HG03521 (cell line): Measurements from ENCODE around the gene LRMDA.
"Not testable (repeated sequence)": the region's sequence is repeated elsewhere in the genome, so short reads cannot be mapped to it uniquely, and the experiment has no call there.

Experiments
- ATAC-seq: cut with Tn5 transposase; IDR thresholded peaks from one replicate; pipeline ENCODE4 v1.9.1; 2021; ENCODE audit warnings: mild to moderate bottlenecking, moderate library complexity; ENCODE audit not compliant: unreplicated experiment

Gene LRMDA

DNA sequence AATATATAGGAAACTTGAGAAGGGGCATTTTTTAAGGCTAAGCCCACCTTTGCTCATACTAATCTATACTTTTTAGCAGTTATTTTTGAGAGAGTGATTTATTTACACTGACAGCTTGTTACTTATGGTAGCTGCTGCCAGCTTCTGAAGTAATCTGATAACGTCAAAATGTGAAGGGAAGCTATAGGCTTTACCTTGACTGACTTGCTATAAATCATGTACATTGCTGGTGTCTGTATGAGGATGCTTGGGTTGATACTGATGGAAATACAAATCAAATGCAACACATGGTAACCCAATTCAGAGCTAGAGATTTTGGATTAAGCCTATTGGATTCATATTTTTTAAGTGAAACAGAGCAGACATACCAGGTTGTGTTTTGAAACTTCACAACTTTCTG lies 299.4 kb downstream of the LRMDA start:
- no peak for ATAC-seq

DNA sequence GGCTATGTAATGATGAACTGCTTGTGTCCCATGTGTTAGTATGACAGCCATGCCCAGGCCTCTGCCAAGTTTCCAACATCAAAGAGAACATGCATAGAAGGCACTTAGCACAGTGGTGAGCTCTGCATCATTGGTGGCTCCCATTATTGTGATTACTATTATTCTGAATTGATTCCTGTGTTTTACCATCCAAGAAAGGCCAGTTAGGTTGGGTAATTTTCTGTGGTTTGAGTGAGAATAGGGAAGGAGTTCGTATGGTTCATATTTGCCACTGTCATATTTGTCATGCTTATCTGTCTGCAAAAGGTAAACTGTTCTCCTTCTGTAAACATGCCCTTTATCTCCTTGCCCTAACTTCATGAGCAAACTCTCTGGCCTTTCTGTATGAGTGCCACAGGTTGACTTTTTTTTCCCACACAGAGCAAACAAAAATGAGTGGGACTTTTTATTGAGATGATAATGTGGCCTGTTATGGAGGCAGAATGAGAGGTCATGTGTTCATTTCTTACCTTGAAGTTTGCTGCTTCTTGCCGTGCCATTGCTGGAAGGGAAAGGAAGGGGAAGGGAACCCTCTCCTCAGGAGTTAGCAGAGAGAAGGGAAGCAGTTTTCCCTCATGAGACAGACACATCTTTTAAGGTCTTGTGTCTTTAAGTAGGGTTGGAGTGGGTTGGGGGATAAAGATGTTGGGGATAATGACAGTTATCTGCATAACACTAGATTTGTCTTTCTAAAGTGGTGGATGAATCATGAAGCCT lies 301.9 kb downstream of the LRMDA start:
- no peak for ATAC-seq

DNA sequence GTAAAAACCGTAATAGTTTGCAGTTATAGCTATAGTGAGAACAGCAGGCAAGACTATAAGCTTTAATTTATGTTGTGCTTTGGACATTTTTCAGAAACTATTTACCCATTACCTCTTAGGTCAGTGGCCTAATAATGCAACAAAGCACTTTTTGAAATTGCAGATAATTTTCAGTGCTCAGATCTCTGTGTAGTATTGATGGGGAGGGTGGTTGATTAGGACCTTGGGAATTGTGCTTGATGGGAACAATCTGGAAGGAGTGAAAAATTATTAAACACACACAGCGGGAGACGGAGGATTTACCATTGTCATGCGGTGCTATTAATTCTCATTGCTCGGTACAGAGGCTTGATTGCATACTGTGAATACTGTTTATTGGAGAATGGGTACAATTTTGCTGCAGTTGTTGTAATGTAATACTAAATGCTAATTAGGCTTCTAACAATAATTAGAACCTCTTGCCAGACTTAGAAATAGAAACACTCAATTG lies 304.8 kb downstream of the LRMDA start:
- no peak for ATAC-seq

DNA sequence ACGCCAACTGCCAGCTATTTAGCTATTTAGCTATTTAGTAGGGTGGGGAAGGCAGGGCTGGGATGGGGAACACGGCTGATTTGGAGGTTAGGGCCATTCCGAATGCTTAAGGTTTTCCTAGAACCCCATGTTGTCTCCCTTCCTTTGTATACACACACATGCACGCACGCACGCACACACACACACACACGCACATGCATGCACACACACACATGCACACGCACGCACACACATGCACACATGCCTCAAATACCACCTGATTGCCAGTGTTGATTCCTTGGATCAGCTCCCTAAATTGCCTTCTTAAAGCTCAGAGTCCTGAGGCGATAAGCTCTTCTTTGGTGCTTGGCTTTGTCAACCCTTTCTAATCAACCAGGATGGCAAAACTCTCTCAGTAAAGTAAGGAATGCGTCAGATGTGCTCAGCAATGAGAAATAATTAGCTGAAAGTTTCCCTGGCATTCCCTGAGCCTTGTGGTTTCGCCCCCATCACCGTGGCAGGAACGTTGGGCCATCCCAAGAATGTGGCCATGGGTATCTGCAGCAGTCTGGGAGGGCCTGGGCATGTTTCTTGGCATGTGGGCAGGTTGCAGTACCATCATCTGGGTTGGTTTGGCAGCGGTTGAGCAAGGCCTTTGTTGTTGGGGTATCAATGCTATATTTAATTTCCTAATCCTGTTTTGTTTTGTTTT lies 305.6 kb downstream of the LRMDA start:
- no peak for ATAC-seq

DNA sequence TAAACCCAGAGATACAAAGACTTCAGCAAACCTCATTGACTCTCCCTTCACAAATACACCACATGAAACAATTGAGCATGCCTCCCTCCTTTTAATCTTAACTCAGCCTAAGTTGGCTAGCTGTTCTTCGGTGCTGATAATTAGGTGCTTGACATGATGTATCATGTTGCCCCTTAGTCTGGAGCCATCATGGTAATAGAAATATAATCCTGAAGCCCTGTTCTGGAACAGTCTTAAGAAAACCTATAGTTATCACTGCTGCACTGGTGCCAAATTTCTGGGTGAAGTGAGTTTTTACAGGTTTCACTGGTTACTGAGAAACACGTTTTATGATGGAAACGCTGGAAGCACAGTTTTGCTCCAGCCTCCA lies 306.1 kb downstream of the LRMDA start:
- ATAC-seq: no peak

DNA sequence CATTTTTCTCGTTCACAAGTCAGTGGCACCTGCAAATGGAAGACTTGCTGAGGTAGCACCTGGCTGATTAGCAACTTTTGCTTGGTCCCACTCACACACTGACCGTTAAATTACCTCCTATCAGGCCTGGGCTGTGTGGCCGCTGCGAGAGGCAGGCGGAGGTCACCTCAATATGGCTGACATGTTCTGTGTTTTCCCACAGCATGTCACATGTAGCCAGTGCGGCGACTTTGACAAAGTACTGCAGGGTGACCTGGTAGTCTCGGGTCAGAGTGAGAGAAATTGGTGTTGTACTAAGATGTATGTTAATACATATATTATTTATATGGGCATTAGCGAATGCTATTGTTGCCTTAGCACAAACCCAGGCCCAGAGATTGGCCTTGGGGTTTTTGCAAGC lies 307.5 kb downstream of the LRMDA start:
- no peak for ATAC-seq

DNA sequence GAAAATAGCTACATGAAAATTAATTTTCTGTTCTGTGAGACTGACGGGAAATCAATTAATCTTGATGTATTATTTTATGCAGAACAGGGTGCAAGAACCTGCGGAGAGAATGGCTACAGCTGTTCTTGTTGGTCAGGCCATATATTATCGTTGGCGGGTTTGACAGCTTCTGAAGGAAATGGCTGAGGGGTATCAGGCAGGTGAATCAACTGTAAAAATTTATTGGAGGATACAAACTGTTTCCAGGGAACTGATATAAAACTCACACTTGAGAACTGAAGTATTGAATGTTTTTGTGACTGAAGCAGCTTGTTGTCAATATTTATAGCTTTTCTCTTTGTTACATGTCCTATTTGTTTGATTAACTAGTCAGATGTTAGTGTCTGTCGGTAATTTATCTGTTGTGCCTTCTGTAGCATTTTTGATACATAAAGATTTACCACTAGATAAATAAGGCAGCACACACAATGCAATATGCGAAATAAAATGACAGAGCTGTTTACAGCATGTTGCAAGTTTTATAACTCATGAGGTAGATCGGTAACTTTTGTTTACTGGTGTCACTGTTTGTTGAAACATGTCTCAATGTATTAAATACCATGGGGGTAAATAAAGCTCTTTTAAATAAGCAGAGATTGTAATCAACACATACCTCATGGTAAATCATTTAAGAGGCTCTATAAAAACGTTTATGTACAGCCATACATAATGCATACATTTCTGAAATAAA lies 308.2 kb downstream of the LRMDA start:
- no peak for ATAC-seq

DNA sequence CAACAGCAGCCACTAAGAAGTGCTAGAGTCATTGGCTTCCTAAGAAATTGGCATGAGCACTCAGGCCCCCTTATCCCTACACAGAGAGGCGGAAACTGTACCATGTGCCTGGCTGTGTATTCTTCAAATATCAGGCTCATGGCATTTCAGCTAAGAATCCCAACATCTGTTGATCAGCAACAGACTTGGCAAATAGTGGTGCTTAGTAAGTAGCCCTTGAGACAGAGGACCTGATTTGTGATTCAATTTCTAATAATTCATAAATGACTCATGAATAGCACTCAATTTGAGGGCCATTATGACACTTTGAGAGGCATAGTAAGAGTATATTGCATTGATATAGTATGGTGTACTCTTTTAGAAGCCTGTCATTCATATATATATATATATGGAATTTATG lies 309.1 kb downstream of the LRMDA start:
- no peak for ATAC-seq

DNA sequence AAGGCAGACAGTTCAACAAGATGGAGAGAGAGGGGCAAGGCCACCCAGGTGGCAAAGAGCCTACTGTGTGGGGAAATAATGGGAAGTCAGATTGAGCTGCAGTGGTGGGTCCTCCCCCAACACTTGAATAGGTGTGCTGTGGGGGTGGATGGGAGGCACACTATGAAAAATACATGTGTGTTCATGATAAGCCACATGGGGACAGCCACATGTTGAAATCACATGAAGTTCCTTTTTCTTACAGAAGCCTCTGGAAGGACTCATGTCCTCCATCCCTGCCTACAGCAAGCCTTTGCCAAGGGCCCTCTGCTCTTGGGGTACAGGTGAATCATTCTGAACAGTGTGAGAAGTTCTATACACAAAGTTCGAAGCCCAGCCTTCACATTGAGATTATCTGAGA lies 310.9 kb downstream of the LRMDA start:
- no peak for ATAC-seq

DNA sequence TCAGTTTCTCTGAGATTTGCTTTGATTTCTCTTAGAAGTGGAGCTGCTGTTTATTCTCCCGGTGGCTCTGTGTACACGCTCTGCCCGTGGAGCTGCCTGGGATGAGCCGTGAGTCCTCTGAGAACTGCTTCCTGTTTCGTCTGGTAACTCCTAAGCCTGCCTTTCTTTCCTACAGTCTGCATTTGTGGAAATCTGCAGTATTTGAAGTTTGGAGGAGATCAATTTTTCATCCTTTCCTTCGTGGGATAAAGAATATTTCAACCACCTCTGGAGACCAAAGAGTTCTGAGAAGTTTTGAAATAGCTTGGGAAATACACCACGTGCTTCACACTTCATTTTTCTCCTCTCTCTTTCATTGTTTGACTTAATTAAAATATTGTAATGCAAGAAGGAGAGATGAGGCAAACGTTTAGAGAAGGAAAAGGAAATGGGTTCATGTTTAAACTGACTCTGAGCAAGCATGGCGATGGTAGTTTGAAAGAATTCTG lies 311.9 kb downstream of the LRMDA start:
- ATAC-seq: no peak

DNA sequence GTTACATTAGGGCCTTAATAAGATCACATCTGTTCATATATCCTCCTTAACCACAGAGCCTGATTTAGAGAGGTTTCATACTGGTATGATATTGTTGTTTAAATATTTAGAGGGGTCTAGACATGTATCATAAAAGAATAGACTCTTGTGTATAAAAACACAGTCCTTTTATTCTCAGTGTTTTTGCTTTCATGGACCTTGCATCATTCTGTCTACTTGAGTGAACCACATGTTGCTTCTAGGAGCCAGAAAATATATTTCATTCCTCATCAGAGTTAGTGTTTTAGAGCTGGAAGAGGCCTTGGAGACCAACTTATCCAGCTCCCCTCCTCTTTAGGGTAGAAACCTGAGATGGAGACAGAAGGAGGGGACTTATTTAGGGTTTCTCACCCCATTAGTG lies 312.8 kb downstream of the LRMDA start:
- ATAC-seq: no peak

DNA sequence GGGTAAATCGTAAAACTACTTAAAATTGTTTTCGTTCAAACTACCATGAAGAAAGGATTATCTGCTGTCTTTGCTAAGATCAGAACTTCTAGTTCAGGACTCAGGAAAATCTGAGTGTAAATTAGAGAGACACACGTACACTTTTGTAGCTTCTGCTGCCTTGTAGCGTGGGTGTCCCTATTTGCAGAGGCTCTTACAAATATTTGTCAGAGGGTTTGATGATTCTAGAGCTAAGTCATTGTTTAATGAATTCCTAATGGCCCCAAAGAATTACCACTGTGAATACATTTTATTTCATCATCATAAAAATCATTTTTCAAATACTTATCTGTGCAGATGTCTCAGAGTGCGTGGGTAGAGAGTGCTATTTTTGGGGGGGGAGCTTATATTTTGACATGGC lies 314.9 kb downstream of the LRMDA start:
- ATAC-seq: no peak

DNA sequence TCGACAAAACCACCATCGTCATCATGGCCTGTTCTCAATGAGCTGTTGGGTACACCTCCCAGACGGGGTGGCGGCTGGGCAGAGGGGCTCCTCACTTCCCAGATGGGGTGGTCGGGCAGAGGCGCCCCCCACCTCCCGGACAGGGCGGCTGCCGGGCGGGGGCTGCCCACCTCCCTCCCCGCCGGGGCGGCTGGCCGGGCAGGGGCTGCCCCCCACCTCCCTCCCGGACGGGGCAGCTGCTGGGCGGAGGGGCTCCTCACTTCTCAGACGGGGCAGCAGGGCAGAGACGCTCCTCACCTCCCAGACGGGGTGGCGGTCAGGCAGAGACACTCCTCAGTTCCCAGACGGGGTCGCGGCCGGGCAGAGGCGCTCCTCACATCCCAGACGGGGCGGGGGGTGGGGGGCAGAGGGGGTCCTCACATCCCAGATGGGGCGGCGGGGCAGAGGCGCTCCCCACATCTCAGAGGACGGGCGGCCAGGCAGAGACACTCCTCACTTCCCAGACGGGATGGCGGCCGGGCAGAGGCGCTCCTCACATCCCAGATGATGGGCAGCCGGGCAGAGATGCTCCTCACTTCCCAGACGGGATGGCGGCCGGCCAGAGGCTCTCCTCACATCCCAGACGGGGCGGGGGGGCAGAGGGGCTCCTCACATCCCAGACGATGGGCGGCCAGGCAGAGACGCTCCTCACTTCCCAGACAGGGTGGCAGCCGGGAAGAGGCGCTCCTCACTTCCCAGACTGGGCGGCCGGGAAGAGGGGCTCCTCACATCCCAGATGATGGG lies 318.9 kb downstream of the LRMDA start:
- not testable (repeated sequence) for ATAC-seq

DNA sequence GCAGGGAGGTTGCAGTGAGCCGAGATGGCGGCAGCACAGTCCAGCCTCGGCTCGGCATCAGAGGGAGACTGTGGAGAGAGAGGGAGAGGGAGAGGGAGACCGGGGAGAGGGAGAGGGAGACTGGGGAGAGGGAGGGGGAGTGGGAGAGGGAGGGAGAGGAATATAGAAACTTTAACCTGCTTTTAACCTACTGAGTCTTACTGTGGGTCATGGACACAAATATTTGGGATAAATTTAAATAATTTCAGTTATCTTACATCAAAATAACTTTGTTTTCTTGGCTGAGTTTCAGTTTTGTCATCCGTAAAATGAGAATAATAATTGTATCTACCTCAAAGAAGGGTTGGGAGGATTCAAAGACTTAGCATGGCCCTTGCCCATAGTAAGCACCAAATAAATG lies 319.8 kb downstream of the LRMDA start:
- ATAC-seq: no peak

DNA sequence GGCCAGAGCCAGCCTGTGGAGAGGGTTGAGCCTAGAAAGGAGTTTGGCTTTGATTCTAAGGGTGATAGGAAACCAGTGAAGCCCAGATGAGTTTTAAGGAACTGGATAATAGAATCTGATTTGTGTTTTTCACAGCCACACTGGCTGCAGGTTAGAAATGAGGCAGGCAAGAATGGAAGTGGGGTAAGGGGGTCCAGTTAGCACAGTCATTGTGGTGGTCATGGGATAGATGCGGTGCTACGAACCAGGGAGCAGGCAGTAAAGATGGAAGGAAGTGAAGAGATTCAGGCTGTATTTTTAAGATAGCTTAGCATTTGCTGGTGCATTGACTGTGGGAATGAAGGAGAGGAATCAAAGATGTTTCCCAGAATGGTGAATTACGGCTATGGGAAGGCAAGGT lies 322.2 kb downstream of the LRMDA start:
- no peak for ATAC-seq

DNA sequence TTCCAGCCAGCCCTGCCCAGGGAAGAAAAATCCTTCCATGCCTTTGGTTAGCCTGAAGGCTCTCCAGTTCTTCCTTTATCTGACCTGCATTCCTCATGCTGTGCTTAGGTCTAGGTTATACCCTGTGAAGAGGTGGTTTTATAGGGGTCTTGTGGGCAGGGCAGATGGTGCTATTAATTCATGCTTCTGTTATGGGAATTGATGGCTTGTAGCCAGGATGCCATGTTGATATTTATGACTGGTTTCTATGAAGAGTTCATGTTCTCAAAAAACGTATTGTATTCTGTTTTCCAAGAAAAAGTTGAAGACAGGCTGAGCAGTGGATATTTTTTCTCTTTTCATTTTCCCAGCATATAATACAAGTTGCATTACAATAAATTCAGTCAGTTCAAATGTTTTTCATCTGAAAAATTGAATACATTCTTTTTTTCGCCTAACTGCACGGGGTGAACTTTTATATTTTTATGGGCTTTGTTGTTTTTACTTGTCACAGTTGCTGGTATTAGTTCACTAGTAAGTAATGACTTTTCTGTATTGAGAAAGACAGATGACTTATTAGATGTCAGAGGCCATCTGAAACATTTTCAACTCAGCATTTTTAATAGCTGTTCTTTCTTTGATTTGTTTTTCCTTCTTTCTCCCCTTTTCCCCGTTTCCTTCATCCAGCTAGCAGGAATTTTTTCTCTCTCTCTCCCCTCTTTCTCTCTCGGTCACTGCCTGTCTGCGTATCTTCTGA lies 322.8 kb downstream of the LRMDA start:
- ATAC-seq: no peak

DNA sequence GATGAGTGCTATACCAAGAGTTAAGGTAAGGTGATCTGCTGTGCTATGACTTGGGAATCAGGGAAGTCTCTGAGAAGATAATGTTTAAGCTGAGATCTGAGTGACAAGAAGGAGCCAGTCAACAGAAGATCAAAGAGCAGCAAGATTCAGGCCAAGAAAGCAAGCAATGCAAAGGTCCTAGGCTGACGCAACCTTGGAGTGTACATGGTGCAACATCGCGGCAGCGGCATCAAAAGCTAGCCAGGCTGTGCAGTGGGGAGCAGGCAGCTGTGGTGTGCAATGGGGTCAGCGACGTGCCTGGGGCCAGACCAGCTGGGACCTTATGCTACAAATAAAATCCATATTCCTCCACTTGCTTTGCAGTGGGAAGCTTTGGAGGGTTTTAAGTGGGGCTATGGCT lies 324.1 kb downstream of the LRMDA start:
- ATAC-seq: no peak

DNA sequence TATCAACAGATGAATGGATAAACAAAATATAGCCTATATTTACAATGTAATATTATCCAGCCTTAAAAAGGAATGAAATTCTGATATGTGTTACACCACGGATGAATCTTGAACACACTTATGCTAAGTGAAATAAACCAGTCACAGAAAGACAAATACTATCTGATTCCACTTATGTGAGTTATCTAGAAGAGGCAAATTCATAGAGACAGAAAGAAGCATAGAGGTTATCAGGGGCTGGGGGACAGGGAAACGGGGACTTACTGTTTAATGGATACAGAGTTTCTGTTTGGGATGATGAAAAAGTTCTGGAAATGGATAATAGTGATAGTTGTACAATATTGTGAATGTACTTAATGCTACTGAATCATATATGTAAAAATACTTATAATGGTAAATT lies 329.9 kb downstream of the LRMDA start:
- no peak for ATAC-seq

DNA sequence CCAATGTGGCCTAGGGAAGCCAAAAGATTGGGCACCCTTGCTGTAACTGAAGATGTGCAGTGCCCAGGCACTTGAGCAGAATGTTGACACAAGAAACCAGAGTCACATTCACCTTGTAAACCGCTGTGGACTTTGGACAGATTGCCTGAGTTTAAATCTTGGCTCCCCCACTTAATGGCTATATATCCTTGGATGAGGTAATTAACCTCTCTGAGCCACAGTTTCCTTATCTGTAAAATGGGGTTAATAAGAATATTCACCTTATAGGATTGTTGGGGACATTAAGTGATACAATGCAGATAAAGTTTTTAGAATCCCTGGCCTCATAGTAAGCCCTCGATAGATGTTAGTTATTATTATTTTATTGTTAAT lies 331.0 kb downstream of the LRMDA start:
- ATAC-seq: no peak

DNA sequence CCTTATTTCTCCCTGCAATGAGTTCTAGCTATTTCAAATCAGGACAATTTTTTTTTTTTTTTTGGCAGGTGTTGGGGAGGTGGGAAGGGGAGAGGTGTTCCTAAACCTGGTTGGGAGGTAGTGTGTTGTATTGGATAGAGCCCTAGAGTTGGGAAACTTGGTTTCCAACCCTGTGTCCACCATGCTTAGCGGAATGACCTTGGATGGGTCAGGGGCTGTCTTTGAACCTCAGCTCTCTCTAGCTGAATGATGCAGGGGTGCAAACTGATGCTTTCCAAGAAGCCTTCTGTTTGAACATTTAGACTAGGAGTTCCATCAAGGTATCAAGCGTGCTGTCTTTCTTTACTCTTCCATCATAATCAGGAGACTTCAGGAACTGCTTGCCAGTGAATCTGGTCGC lies 332.2 kb downstream of the LRMDA start:
- ATAC-seq: no peak
